Thymus (tissue), 11 donors: ENCODE measurements around the gene NME7. TPM values are rescaled to one million over a fixed set of nuclear protein-coding genes. Genes with fewer than 3 reads are reported as not detected.

Experiments
- DNase-seq, 9 donors: peaks; one replicate each; pipeline ENCODE4 v3.0.0-alpha.2; 2013; ENCODE audit warnings: low spot score in 9 of 9, low read depth in 6 of 9, missing footprints in 1 of 9
- H3K27ac ChIP-seq, 2 donors: one replicate each; pipeline ENCODE4 v1.5.1; 2013; ENCODE audit warnings: control low read depth in 1 of 2, low read depth in 1 of 2, low read length in 1 of 2, mild to moderate bottlenecking in 1 of 2, moderate library complexity in 1 of 2
- H3K27me3 ChIP-seq, 2 donors: one replicate each; pipeline ENCODE4 v1.5.1; 2013; ENCODE audit warnings: low read length in 1 of 2; ENCODE audit not compliant: control insufficient read depth in 2 of 2, insufficient read depth in 1 of 2
- H3K36me3 ChIP-seq, 2 donors: one replicate each; pipeline ENCODE4 v1.5.1; 2013; ENCODE audit warnings: low read length in 1 of 2, mild to moderate bottlenecking in 1 of 2, moderate library complexity in 1 of 2; ENCODE audit not compliant: control insufficient read depth in 2 of 2, insufficient read depth in 2 of 2
- H3K4me1 ChIP-seq, 2 donors: one replicate each; pipeline ENCODE4 v1.5.1; 2013; ENCODE audit warnings: low read length in 2 of 2; ENCODE audit not compliant: control insufficient read depth in 2 of 2, insufficient read depth in 2 of 2
- H3K4me3 ChIP-seq, 2 donors: one replicate each; pipeline ENCODE4 v1.5.1; 2013; ENCODE audit warnings: low read length in 2 of 2, control low read depth in 1 of 2, mild to moderate bottlenecking in 1 of 2
- H3K9me3 ChIP-seq, 2 donors: one replicate each; pipeline ENCODE4 v1.5.1; 2013; ENCODE audit warnings: low read length in 1 of 2, mild to moderate bottlenecking in 1 of 2; ENCODE audit not compliant: control insufficient read depth in 2 of 2, insufficient read depth in 1 of 2
- WGBS: extraction: QIAGEN DNeasy Blood & Tissue Kit; methylation state at CpG from one replicate; pipeline ENCODE4 v1.1.7; 2013; 5-methylcytosine and 5-hydroxymethylcytosine counted together
- polyA plus RNA-seq: library from polyadenylated mRNA; stranded (reverse); fragments of 200-250 nt; gene quantifications from one replicate; pipeline ENCODE4 v1.2.3, GENCODE V29; 2013
- total RNA-seq: library from RNA; stranded (reverse); fragments of 120-200 nt; gene quantifications from one replicate; pipeline ENCODE4 v1.2.4, GENCODE V29; 2013
- donor health status: healthy.

NME7 gene
- total and polyA plus RNA-seq, 2 donors = 14.9 to 16.1 TPM

- no peaks in the 10 kb centered on the region for H3K9me3 ChIP-seq
- peaks cover 15 to 53% of the 10 kb centered on the region in 2 donors for H3K36me3 ChIP-seq
- H3K27me3 ChIP-seq = no peaks in the 10 kb centered on the region
- DNase-seq = no peak
- WGBS = 91% methylated on average over 4 of the region's 4 CpGs
- no peak overlapping the region for H3K4me3 ChIP-seq
- no peaks in the 10 kb centered on the region for H3K4me1 ChIP-seq
- H3K27ac ChIP-seq = no peak overlapping the region
Observed at GRCh38 chr1:169383449-169383848, 15.9 kb upstream of the NME7 start.

- Histone ChIP-seq H3K27me3 (no peaks in the 10 kb centered on the region), H3K27ac (no peak overlapping the region), H3K9me3 (no peaks in the 10 kb centered on the region), H3K36me3 (peaks cover 15 to 61% of the 10 kb centered on the region in 2 donors), H3K4me3 (no peak overlapping the region), H3K4me1 (no peaks in the 10 kb centered on the region)
- no peak for DNase-seq
Observed at GRCh38 chr1:169381162-169381561, 13.6 kb upstream of the NME7 start.

- Histone ChIP-seq H3K36me3 (peaks cover 0 to 20% of the 10 kb centered on the region in 2 donors), H3K27me3 (no peaks in the 10 kb centered on the region), H3K4me1 (peaks cover 0 to 6% of the 10 kb centered on the region in 2 donors), H3K27ac (peak overlapping the region in 1 of 2 donors; percentile 14), H3K9me3 (no peaks in the 10 kb centered on the region), H3K4me3 (no peak overlapping the region)
- DNase-seq = peak in 6 of 9 donors; percentile 15 to 68 (median 34)
- 22% methylated on average over 1 of the region's 1 CpG for WGBS
Observed at GRCh38 chr1:169371404-169371803, 3.8 kb upstream of the NME7 start.

- Histone ChIP-seq H3K27ac (peak overlapping the region; percentile 86 to 93), H3K4me3 (peak overlapping the region; percentile 73 to 87), H3K9me3 (no peaks in the 10 kb centered on the region), H3K36me3 (peaks cover 0 to 16% of the 10 kb centered on the region in 2 donors), H3K27me3 (no peaks in the 10 kb centered on the region), H3K4me1 (peaks cover 0 to 6% of the 10 kb centered on the region in 2 donors)
- DNase-seq = peak in 7 of 9 donors; percentile 13 to 62 (median 20)
- WGBS = under 1% methylated on average over 16 of the region's 16 CpGs
Observed at GRCh38 chr1:169368406-169368769, 791 bp upstream of the NME7 start.

GRCh38 chr1:169367096-169367685 is 406 bp downstream of the NME7 start:
- Histone ChIP-seq H3K9me3 (no peaks in the 10 kb centered on the region), H3K4me3 (peak overlapping the region; percentile 73 to 87), H3K4me1 (peaks cover 0 to 6% of the 10 kb centered on the region in 2 donors), H3K27me3 (no peaks in the 10 kb centered on the region), H3K36me3 (peaks cover 0 to 13% of the 10 kb centered on the region in 2 donors), H3K27ac (peak overlapping the region; percentile 85 to 93)
- WGBS = 13% methylated on average over 15 of the region's 15 CpGs
- DNase-seq = no peak

- Histone ChIP-seq H3K36me3 (peaks cover 0 to 3% of the 10 kb centered on the region in 2 donors), H3K27ac (no peak overlapping the region), H3K9me3 (no peaks in the 10 kb centered on the region), H3K27me3 (no peaks in the 10 kb centered on the region), H3K4me3 (no peak overlapping the region), H3K4me1 (peaks cover 0 to 6% of the 10 kb centered on the region in 2 donors)
- no peak for DNase-seq
- WGBS = over 99% methylated on average over 2 of the region's 2 CpGs
Observed at GRCh38 chr1:169364948-169365347, 2.6 kb downstream of the NME7 start.

GRCh38 chr1:169363046-169363730 is 4.4 kb downstream of the NME7 start:
- Histone ChIP-seq H3K4me3 (no peak overlapping the region), H3K4me1 (peaks cover 0 to 6% of the 10 kb centered on the region in 2 donors), H3K9me3 (no peaks in the 10 kb centered on the region), H3K27ac (no peak overlapping the region), H3K27me3 (no peaks in the 10 kb centered on the region), H3K36me3 (no peaks in the 10 kb centered on the region)
- DNase-seq = no peak
- WGBS = 91% methylated on average over 5 of the region's 5 CpGs

GRCh38 chr1:169361281-169361680 is 6.3 kb downstream of the NME7 start:
- 96% methylated on average over 7 of the region's 7 CpGs for WGBS
- H3K27me3 ChIP-seq = no peaks in the 10 kb centered on the region
- no peaks in the 10 kb centered on the region for H3K36me3 ChIP-seq
- H3K27ac ChIP-seq = no peak overlapping the region
- no peaks in the 10 kb centered on the region for H3K9me3 ChIP-seq
- no peak overlapping the region for H3K4me3 ChIP-seq
- no peaks in the 10 kb centered on the region for H3K4me1 ChIP-seq
- no peak for DNase-seq

- no peaks in the 10 kb centered on the region for H3K36me3 ChIP-seq
- WGBS = 98% methylated on average over 1 of the region's 1 CpG
- no peaks in the 10 kb centered on the region for H3K4me1 ChIP-seq
- H3K27me3 ChIP-seq = no peaks in the 10 kb centered on the region
- H3K9me3 ChIP-seq = no peaks in the 10 kb centered on the region
- H3K27ac ChIP-seq = no peak overlapping the region
- no peak overlapping the region for H3K4me3 ChIP-seq
- no peak for DNase-seq
Observed at GRCh38 chr1:169360415-169360814, 7.2 kb downstream of the NME7 start.
